ENCODE data around the gene C10orf71.

The C10orf71 gene, protein sequence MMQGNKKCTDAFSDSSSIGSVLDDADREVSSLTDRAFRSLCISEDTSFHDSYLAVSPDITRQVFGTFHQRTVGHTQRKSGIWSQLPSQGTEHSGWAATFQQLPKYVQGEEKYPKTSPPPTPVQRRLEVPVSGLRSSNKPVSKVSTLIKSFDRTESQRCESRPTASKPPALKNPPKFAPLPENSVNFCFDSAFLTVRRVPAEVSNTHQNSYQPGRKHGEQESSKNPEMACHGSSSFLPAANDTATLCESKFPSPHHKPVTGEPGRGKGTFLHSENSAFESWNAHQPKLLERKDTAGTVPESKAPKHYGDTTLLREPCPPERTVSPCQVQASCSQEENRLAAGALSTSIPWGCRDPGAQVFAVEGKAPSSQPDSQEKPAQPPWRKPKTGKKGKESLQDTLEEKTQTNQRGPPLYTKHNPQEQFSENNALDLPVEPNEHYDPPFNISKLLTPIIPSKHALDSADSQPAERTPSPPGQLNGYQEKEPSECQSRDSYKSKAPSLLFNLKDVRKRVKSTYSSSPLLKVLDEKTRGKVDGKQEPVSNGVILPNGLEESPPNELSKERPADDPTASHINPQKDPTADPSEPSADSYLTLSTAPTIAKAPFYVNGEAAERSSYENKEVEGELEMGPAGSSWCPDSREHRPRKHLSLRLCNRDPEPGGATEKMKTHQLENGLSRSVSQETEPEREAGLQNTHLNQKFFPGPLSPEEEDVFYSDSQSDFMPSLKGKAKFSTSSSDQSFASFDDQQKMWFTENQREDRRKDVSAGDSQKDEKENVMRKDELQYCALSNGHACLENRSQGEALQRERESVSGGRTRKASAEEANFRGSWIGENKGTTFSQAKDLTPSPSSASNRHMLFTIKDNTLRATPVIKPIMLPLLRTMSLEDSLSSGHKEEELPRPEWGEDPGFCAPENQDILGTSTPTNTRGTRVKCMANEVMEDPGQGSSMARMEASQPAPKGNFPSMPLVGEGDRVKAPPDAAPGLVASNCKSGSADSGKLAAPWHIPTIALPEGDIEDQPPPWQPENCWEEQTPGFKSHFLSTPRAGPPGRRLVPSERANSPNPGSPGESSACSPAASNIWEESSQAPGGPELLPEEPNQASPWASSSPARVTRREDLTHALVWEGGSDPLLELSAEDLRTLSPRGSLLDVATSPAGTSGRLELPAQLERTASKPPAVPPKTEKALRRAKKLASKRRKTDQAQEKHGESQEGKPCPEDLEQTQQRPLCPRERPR (N-terminal part only)

GRCh38 chr10:49298983-49299815 lies at the start of gene C10orf71:
Gene C10orf71, plus strand, starts transcription at chr10:49299170. Its CDS starts 23,376 bp downstream, at chr10:49322546.
- DNase-seq: no peak

DNA sequence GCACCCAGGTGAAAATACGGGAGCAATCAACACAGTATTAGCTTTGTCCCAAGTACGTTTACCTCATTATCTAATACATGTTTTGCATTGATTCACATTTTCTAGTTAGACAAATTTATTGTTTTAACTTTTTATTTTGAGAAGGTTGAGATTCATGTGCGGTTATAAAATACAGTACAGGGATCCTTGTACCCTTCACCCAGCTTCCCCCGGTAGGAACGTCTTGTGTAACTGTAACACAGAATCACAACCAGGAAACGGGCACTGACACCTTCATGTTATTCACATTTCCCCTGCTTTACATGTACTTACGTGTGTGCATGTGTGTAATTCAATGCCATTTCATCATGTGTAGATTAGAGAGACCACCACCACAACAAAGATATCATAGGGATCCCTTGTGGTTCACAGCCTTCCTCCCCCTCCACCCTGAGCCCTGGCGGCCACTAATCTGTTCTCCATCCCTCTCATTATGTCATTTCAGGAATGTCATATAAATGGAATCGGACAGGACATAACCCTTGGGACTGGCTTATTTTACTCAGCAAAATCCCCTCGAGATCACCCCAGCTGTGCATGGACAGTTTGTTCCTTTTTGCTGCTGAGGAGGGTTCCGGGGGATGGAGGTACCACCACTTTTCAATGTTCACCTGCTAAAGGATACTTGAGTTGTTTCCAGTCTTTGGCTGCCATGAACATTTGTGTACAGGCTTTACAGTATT lies 46.5 kb upstream of the C10orf71 start:
- no peak for DNase-seq

DNA sequence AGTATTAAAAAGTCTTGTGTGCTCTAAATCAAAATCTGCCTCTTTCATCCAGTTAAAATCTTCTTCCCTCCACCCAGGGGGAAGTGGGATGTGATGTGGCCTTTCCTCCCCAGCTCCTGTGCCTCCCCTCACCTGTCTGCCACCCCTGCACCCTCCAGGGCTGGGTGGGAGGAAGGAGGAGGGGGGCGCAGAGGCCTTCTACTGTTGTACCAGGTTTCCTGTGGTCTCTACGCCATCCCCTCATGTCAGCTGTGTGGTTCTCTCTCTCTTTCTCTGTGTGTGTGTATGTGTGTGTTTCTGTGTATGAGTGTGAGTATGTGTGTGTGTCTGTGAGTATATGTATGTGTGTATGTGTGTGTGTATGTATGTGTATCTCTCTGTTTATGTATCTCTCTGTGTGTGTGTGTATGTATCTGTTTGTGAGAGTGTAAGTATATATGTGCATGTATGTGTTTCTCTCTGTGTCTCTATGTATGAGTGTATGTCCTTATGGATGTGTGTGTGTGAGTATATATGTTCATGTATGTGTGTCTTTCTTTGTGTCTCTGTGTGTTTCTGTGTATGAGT lies 45.5 kb upstream of the C10orf71 start:
- no peak for DNase-seq

- DNase-seq: no peak
These were observed 44.8 kb upstream of the C10orf71 start for GRCh38 chr10:49254150-49254549.

DNA sequence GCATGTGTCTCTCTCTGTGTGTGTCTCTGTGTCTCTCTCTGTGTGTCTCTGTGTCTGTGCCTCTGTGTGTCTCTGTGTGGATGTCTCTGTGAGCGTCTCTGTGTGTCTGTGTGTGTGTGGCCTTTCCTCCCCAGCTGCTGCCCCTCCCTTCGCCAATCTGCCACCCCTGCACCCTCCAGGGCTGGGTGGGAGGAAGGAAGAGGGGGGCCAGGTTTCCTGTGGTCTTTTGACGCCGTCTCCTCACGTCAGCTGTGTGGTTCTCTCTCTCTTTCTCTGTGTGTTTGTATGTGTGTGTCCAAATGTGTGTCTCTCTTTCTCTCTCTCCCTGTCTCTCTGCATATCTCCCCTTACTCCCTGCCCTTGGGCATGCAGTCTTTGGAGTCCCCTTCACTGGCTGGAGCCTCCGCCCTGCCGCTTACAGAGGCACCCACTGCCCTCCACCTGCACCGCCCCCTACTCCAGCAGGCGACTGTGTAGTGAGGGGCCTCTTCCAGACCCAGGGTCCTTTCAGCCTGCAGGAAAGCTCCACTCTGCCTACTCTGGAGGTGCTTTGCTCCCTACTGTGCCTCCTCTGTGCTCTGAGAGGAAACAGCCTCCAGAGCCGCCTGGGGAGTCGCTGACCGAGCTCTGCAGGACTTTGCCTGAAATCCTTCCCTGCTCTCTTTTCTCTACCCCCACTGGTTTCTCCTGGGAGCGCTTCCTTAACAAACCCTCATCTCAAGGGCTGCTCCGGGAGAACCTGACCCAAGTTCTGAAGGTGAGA lies 44.2 kb upstream of the C10orf71 start:
- peak; percentile 29 for DNase-seq

GRCh38 chr10:49255883-49256282 lies 43.1 kb upstream of the C10orf71 start:
- no peak for DNase-seq

DNA sequence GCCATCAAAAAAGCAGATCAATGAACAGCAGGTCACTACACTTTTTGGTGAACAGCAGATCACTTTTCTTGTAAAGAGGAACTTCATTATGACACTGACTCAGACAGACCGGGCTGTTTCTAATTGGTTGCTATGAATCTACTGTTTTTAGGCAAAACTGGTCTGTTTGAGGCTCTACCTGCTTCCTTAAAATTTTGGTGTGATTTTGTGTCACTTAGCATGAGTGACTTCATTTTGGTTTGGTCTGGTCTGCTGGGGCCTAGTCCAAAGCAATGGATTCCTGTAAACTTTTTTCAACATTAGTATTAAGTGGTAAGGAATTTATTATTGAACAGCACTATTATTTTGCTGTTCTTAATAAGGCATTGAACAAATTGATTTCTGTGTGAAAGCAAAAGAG lies 41.8 kb upstream of the C10orf71 start:
- DNase-seq: no peak

GRCh38 chr10:49257626-49258349 lies 41.2 kb upstream of the C10orf71 start:
- DNase-seq: no peak

DNA sequence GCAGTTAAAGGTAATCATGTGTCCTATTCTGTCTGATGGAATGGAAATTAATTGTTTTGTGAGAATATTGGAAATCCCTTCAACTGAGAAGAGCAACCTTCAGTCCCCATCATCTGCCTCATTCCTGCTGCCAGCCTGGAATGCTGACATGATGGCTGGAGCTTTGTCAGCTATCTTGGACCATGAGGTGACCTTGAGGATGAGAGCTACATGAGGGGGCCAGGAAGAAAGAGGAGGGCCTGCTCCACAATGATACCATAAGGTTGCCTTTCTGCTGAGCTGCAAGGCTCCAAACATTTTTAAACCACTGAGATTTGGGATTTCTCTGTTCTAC lies 40.7 kb upstream of the C10orf71 start:
- DNase-seq: no peak

GRCh38 chr10:49260644-49261296 lies 38.2 kb upstream of the C10orf71 start:
- no peak for DNase-seq

DNA sequence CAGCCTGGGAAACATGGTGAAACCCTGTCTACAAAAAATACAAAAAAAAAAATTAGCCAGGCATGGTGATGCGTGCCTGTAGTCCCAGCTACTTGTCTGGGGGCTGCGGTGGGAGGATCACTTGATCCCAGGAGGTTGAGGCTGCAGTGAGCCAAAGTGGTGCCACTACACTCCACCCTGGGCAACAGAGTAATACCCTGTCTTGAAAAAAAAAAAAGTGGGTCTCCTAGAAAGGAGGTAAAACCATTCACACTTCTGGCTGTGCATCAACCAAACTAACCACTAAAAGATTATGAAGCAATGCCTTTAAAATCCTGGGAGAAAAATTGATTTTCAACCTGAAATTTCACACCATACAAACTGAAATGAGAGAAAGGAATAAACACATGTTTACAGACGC lies 35.4 kb upstream of the C10orf71 start:
- no peak for DNase-seq

DNA sequence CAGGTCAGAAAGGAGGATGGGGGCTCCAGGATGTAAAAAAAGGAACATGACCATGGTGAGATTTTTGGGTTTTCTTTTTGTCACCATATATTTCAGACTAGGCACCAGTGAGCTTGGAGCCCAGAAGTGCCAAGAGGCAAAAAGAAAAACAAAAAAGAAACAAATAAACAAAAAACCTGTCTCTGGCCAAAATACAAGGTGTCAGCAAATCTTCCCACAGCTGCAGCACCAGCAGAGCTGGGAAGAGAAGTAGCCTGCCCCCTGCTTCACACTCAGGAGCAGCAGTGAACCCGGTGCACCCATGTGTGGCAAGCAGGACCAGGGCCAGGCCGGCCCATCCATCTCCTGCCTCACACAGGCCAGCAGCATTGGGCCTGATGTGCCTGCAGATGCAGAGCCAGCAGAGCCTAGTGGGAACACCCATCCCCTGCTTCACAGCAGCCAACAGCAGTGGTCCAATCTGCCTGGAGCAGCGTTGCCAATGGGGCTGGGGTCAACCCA lies 34.7 kb upstream of the C10orf71 start:
- no peak for DNase-seq

- DNase-seq: no peak
These were observed 33.1 kb upstream of the C10orf71 start for GRCh38 chr10:49265885-49266284.

GRCh38 chr10:49268185-49268584 lies 30.8 kb upstream of the C10orf71 start:
- DNase-seq: no peak

DNA sequence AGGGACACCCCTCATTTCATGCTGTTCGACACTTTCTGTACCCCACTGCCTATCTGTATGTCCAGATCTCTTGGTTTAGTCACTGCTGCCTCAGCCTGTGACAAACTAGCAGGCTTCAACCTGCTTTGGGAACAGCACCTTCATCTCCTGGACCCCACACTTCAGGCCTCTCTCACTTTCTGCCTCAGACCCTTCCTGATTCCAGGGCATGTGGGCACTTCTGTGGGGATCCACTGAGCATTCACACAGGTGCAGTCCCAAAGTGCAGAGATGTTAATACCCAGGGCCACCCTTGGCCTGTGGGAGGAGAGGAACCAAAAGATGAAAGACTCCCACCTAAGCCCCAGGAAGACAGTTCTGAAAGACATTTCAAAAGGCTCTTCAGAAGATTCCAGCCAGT lies 29.4 kb upstream of the C10orf71 start:
- DNase-seq: no peak

- DNase-seq: no peak
These were observed 28.4 kb upstream of the C10orf71 start for GRCh38 chr10:49270565-49270964.

DNA sequence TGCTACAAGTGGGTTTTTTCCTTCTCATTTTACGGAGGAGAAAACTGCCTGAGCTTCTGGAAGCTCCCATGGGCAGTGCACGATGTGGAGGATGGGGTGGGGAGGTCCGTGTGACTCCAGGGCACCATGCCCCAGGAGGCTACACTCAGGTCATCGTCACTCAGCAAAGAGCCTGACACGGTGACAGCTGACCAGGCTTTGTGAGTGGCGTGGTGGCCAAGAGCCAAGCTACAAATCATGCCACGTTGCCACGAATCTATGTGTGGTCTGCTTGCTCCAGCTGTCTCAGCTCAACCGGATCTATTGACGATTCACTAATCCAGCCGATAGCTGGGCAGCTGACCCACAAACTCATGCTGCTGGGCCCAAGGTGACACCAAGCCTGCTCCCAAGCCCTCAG lies 27.6 kb upstream of the C10orf71 start:
- DNase-seq: no peak

- DNase-seq: no peak
These were observed 26.5 kb upstream of the C10orf71 start for GRCh38 chr10:49272251-49273081.

Measured in activated T-cell treated with anti-CD3 and anti-CD28 coated beads, Interleukin-2, amount 50 U/mL, for 1 hour (primary cell).